HK-2 (cell line): Measurements from ENCODE around the gene SORD.
A peak's percentile ranks its signal among the peaks of the same experiment; 100 is the strongest.
"Not testable (repeated sequence)": the region's sequence is repeated elsewhere in the genome, so short reads cannot be mapped to it uniquely, and the experiment has no call there.

ENCODE experiments used
- DNase-seq: peaks from one replicate; pipeline ENCODE4 v3.0.0-alpha.2; 2018; ENCODE audit not compliant: unreplicated experiment

SORD gene

DNA sequence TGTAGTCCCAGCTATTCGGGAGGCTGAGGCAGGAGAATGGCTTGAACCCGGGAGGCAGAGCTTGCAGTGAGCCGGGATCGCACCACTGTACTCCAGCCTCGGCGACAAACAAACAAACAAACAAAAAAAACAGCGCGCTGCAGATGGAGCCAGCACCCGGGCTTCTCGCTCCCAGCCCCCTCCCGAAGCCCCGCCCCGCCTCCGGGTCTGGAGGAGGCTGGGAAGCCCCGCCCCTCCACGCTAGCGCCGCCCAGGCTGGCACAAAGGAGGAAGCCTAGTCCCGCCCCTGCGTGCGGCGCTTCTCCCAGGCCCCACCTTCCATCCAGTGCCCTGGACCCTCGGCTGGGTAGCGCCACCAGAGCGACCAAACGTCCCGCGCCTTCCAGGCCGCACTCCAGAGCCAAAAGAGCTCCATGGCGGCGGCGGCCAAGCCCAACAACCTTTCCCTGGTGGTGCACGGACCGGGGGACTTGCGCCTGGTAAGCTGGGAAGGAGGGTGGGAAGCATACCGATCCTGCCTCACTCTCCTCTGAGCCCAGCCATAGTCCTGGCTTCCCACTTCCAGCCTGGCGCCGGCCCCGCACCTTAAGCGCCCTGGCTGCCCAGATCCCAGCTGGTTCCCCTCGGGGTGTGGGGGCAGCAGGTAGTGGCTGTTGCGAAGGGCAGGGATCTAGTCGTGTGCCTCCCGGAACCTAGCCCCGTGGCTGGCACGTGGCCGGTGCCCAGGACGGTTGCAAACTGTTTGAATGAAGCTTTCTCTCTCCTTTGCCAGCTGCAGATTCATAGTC, at the start of gene SORD:
TSS of gene SORD (plus strand) at position 325 of the 788 bp plus-strand sequence. CDS start at position 414, 89 bp downstream.
- DNase-seq: peak; percentile 80

DNA sequence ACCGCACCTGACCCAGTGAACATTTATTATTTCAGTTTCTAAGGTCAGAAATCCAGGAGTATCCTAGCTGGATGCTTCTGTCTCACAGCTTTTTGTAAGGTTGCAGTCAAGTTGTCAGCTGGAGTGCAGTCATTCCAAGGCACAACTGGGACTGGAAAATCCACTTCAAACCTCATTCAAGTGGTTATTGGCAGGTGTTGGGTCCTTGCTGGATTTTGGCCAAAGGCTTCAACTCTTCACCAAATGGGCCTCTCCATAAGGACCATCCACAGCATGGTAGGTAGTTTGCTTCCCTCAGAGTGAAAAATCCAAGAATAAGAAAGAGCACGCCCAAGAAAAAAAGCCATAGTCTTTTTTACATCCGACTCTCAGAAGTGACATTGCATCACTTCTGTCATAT, 46.8 kb upstream of the SORD start:
- DNase-seq: not testable (repeated sequence)

DNA sequence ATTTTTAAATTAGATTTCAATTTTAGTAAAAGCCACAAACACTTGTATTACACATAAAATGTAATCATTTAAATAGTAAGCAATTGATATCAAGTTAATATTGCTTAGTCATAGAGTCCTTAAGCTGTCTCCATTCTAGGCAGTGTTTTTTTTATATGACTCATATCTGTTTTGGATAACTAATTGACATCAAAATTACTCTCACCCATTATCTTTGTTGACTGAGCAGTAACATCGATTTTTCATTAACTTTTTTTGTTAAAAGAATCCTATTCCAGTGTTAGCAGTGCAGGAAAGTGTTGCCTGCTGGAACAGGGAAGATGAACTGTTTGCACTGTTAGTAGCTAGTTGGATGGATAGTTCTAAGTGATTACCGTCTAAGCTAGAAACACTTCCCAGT, 45.2 kb upstream of the SORD start:
- DNase-seq: not testable (repeated sequence)

DNA sequence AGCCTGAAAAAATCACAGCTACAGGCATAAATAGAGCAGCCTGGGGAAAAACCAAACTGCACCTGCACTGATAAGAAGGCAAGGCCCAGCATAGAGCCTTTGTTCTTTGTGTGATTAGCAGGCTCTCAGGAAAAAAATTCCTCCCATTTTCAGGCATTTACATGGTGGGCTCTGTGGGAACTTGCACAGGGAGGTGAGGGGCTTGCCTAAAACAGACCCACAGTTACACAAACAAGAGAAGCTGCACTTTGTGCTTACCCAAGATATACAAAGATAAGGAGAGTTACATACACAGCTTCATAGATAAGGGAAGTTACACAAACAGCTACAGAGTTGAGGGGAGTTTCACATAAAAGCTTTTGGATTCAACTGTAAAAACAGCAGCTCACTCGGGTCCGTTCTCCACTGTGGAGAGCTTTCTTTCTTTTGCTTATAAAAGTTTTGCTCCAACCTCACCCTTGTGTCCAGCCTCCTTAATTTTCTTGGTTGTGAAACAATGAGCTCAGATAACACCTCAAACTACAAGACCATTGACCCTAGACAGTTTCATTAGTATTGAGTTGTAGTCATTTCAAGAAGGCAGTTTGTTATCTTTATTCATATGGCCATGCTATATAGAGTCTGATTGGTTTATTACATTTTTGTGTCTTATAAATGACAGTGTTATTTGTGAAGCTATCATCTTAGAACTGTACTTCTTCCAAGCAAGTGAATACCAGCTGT, 43.2 kb upstream of the SORD start:
- DNase-seq: not testable (repeated sequence)

DNA sequence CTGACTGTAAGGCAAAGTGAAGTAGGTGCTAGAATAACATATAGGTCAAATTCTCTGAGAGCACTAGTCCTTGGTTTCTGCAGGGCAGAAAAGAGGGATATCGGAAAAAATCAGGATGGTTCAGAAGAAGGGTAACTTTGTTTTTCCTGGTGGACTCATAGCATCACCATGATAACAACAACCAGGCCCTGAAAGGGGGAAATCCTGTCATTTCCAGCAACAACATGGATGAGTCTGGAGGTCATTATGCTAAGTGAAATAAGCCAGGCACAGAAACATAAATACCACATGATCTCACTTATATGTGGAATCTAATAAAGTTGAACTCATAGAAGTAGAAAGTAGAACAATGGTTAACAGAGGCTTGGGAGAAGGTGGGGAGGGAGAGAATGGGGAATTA, 38.9 kb upstream of the SORD start:
- DNase-seq: not testable (repeated sequence)

DNA sequence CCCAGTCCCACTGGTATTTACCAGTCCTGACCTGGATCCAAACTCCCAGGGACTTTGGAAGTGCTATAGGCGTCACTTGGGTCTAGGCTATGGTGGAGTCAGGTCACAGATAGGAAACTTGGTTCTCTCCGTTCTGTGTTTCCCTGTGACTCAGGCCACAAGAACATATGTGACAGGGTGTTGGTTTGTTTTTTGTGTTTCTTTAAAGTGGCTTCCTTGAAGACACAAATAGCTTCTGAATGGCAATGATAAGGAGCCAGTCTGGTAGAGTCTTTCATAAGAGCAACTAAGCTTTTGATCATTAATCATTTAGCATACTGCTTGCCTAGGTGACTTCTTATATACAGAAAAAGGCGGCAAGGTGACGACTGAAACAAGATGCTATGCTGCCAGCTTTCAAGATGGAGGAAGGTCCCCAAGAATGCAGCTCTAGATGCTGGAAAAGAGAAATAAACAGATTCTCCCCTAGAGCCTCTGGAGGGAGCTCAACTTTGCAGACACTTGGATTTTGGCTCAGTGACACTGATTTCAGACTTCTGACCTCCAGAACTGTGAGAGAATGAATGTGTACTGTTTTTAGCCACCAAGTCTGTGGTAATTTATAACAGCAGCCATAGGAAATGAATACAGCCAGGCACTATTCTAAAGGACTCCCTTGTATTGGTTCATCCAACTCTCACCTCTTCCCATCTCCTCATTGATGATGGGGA, 36.5 kb upstream of the SORD start:
- not testable (repeated sequence) for DNase-seq

DNA sequence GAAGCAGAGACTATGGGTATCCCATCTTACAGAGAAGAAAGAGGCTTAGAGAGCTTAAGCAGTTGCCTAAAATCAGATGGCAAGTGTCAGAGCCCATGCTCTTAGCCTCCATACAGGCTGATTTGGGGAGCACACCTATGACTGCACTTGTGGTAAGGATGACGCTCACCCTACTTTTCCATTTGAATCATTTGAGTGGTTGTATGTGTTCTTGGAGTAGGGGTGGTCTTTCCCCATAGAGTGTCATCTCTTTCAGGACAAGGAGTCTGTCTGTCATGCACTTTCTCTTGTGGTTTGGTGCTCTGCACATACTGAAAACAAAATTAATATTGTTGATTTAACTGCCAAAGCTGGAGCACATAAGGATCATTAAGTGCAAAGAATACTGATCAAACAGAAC, 35.3 kb upstream of the SORD start:
- not testable (repeated sequence) for DNase-seq

DNA sequence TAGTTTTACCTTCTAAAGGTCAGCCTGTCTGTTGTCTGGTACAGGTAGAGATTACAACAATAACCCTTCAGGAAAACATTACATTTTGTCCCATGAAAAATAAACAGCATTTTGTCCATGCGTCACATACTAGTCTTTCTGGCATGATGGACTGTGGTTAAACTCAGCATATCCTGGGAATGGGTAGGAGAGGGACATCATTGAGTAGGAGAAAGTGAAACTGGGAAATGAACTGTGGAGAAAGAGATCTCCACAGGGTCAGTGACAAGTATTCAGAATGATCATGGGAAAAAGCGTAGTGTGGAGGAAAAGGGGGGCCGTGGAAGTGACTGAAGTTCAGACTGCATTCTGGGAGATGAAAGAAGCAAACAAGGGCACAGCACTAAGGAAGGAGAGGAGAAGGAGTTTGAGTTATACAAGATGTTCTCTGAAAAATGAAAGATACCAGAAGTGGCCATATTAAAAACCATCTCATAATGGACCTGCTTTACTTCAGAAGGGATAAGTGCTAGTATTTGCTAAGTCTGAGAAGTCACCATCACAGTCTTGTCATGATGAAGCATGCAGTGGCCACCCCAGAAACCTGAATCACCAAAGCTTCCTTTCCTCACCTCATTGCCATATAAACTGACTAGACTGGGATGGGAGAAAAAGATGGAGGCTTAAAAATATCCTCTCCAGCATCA, 34.7 kb upstream of the SORD start:
- not testable (repeated sequence) for DNase-seq

DNA sequence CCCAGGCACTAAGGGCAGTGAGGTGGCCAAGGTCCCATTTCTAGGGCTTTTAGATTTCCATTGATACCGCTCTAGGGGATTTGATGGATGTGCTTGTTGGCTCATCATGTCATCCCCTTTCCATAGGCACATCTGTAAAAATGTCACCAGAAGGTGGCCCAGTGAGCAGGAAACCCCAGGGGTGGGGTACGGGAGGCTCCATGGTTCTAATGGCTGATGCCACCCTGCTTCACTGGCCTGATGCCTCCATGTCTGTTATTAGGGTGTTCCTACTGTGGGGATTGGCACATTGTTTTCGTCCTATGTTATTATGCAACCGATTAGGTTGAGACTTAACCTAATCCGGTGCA, 34.1 kb upstream of the SORD start:
- not testable (repeated sequence) for DNase-seq

DNA sequence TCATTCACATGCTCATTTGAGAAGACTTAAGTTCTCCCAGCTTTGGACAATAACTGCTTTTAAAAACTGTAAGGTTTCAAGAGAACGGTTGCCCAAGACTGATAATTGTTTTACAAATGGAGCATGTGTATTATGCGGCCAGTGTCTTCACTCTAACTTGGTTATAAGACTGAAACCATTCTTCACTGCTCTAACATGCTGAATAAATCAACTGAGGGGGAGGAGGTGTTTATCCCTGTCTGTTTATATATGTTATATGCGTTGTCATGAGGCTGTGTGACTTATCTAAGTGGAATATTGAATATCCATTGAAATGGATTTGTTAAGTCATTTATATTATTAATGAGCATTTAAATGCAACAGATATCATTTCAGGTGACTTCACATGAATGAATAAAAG, 25.4 kb upstream of the SORD start:
- DNase-seq: not testable (repeated sequence)

DNA sequence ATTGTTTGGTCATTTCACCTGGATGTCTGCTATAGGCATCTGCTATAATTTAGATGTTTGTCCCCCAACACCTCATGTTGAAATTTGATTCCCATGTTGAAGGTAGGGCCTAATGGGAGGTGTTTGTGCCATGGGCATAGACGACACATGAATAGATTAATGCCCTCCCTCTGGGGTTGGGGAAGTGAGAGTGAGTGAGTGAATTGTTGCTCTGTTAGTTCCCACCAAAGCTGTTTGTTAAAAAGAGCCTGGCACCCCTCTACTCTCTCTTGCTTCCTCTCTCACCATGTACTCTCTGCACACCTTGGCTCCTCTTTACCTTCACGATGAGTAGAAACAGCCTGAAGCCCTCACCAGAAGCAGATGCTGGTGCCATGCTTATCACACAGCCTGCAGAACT, 23.9 kb upstream of the SORD start:
- DNase-seq: no peak

DNA sequence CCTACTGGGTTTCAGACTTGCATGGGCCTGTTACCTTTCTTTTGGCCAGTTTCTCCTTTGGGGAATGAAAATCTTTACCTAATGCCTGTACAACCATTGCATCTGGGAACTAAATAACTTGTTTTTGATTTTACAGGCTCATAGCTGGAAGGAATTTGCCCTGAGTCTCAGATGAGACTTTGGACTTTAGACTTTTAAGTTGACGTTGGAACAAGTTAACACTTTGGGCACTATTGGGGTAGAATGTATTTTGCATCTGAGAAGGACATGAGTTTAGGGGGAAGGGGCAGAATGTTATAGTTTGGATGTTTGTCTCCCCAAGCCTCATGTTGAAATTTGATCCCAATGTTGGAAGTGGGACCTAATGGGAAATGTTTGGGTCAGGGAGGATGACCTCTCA, 21.8 kb upstream of the SORD start:
- not testable (repeated sequence) for DNase-seq

DNA sequence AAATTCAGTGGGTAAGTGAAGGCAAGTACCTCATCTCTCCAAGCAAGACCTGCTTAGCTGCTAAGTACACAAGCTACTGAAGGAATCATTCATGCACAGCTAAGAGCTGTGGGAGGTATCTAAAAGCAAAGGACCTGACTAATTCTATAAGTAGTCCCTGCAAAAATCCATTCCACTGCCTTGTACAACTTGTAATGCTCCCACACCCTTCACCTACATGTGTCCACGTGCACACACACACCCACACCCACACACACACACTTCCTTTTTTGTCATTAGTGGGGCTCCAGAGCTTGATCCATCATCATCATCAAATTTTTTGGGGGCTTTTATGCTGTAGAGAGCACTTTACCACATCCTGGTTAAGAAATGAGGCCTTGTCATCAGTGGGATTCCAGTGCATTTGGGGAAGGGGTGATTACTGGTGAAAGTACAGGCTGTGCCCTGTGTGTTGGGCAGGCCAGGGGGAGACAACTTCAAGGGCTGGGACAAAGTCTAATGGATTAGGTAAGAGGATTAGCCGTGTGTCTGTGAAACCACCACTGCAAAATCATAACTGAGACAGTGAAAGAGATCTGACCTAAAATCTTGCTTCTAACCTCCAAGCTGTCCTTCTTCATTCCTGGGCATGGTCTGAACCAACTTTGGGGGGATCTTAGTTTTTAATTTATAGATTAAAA, 19.1 kb upstream of the SORD start:
- DNase-seq: not testable (repeated sequence)

DNA sequence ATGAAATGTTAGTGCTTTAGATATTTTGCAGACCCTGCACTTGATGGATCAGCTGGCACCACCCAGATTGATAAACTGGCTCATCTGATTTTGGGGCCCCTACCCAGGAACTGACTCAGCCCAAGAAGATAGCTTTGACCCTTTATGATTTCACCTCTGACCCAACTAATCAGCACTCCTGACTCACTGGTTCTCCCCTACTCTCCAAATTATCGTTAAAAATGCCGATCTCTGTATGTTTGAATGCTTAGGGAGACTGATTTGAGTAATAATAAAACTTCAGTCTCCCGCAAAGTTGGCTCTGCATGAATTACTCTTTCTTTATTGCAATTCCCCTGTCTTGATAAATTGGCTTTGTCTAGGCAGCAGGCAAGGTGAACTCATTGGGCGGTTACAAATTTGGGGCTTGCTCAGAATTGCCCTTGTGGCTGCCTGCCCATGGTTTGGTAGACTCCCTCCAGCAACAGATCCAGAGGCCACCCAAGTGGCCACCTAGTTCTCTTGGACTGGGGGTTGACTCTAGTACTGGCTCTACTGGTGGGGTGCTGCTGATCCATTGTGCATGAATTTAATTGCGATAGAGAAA, 18.3 kb upstream of the SORD start:
- DNase-seq: not testable (repeated sequence)

DNA sequence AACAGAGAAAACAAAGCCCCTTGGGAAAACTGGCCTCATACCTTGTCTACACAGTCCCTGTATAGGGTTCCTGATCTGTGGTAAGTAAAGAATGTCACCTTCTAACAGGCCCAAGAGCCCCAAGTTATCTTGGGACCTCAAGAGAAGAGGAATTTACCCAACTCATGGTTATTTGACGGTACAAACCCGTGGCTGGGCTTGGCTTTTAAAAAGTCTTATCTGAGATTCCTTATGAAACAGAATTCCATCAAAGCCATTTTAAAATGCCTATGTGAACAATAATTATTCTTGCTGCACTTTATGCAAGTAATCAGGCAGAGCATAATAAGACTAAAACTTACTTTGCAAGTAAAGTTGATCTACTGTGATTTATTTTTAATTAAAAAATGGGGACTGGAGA, 13.9 kb upstream of the SORD start:
- DNase-seq: no peak

DNA sequence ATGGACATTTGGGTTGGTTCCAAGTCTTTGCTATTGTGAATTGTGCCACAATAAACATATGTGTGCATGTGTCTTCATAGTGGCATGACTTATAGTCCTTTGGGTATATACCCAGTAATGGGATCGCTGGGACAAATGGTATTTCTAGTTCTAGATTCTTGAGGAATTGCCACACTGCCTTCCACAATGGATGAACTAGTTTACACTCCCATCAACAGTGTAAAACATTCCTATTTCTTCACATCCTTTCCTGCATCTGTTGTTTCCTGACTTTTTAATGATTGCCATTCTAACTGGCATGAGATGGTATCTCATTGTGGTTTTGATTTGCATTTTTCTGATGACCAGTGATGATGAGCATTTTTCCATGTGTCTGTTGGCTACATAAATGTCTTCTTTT, 7.9 kb upstream of the SORD start:
- not testable (repeated sequence) for DNase-seq

DNA sequence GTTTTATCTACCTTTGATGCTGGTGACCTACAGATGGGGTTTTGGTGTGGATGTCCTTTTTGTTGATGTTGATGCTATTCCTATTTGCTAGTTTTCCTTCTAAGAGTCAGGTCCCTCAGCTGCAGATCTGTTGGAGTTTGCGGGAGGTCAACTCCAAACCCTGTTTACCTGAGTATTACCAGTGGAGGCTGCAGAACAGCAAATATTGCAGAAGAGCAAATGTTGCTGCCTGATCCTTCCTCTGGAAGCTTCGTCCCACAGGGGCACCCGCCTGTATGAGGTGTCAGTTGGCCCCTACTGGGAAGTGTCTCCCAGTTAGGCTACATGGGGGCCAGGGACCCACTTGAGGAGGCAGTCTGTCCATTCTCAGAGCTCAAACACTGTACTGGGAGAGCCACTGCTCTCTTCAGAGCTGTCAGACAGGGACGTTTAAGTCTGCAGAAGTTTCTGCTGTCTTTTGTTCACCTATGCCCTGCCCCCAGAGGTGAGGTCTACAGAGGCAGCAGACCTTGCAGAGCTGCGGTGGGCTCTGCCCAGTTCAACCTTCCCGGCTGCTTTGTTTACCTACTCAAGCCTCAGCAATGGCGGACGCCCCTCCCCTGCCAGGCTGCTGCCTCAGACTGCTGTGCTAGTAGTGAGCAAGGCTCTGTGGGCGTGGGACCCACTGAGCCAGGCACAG, 2.6 kb upstream of the SORD start:
- not testable (repeated sequence) for DNase-seq

DNA sequence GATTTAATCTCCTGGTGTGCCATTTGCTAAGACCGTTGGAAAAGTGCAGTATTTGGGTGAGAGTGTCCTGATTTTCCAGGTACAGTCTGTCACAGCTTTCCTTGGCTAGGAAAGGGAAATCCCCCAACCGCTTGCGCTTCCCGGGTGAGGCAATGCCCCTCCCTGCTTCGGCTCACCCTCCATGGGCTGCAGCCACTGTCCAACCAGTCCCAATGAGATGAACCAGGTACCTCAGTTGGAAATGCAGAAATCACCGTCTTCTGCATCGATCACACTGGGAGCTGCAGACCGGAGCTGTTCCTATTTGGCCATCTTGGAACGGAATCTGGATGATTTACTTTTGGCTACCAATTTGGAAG, 2.1 kb upstream of the SORD start:
- DNase-seq: not testable (repeated sequence)

DNA sequence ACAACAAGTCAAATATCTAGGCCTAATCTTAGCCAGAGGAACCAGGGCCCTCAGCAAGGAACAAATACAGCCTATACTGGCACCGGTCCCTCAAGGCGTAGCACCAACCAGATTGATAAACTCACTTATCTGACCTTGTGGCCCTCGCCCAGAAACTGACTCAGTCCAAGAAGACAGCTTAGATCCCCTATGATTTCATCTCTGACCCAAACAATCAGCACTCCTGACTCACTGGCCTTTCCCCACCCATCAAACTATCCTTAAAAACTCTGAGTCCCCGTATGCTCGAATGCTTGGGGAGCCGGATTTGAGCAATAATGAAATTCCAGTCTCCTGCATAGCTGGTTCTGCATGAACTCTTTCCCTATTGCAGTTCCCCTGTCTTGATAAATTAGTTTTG, 1.6 kb upstream of the SORD start:
- no peak for DNase-seq

DNA sequence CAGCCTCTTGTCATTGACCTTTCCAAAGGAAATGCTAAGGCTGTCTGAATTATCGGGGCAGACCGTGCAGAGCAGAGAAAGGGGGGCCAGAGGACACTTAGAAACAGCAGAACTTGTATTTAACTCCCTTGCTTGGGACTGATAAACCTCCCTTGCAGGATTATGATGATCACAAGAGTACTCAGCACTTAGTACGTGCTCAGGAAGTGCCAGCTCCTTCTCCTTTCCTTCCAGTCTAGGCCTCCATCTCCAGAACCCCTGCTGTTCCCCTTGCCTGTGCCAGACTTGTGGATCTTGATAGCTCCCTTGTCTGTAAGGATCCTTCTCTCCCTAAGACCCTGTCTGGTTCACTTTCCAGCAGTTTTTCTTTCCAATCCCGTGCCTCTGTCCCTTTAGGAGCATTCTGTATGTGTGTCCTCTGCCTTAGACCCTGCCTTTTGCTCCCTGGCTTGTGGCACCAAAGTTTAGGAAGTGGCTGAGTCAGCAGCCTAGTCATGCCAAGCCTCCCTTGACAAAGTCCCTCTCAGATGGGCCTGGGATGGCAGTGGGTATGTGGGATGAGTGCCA, 747 bp downstream of the SORD start:
- peak; percentile 11 for DNase-seq
